IMR-90 (cell line): Measurements from ENCODE around the gene SSU72. TPM values are rescaled to one million over a fixed set of nuclear protein-coding genes. Genes with fewer than 3 reads are reported as not detected.
A peak's percentile ranks its signal among the peaks of the same experiment; 100 is the strongest.

Source experiments
- ATAC-seq: fragments of 200-7000 bp; cut with Tn5 transposase; 2 replicates; pipeline ENCODE4 v1.9.1; 2020; ENCODE audit warnings: low read depth, mild to moderate bottlenecking, moderate library complexity
- BruUV-seq: library from RNA; stranded (reverse); fragments of 400-500 nt; replicated peaks from 2 replicates; lab custom pipeline; 2021; lab: Mats Ljungman, UMichigan
- CTCF ChIA-PET: fragments of 300-600 bp; formaldehyde crosslinking; extraction: SDS; loops from one replicate; lab custom pipeline; 2021; ENCODE audit warnings: antibody characterized with exemption; lab: Yijun Ruan, JAX
- POLR2A ChIA-PET: fragments of 300-600 bp; sonication (Branson Sonifier 250); formaldehyde crosslinking; loops from one replicate; lab custom pipeline; 2022; ENCODE audit warnings: antibody characterized with exemption; ENCODE audit not compliant: unreplicated experiment; lab: Charles Lee
- DNase-seq: peaks from one replicate; pipeline ENCODE4 v3.0.0; 2013
- H2AFZ ChIP-seq: replicated peaks from 2 replicates; pipeline ENCODE3; 2013; ENCODE audit warnings: low read length, mild to moderate bottlenecking; ENCODE audit not compliant: poor library complexity
- H2AK5ac ChIP-seq: 2 replicates; pipeline ENCODE4 v1.6.1; 2013; ENCODE audit warnings: low read depth, low read length, inconsistent platforms
- H2AK9ac ChIP-seq: replicated peaks from 2 replicates; pipeline ENCODE3; 2013; ENCODE audit warnings: mild to moderate bottlenecking, low read depth, low read length, moderate library complexity; ENCODE audit not compliant: poor library complexity
- H2BK120ac ChIP-seq: 2 replicates; pipeline ENCODE4 v1.6.1; 2013; ENCODE audit warnings: low read depth, low read length, inconsistent platforms
- H2BK15ac ChIP-seq: 3 replicates; pipeline ENCODE4 v1.6.1; 2013; ENCODE audit warnings: low read depth, low read length, inconsistent platforms
- H2BK20ac ChIP-seq: 2 replicates; pipeline ENCODE4 v1.6.1; 2013; ENCODE audit warnings: low read depth, mild to moderate bottlenecking, inconsistent platforms, low read length, moderate library complexity
- H2BK5ac ChIP-seq: 2 replicates; pipeline ENCODE4 v1.6.1; 2013; ENCODE audit warnings: mild to moderate bottlenecking, low read depth, low read length, inconsistent platforms; ENCODE audit not compliant: poor library complexity, severe bottlenecking
- H3K14ac ChIP-seq: replicated peaks from 2 replicates; pipeline ENCODE4 v1.6.1; 2013; ENCODE audit warnings: low read depth, low read length, inconsistent platforms
- H3K18ac ChIP-seq: 2 replicates; pipeline ENCODE4 v1.6.1; 2013; ENCODE audit warnings: low read depth, low read length, control low read depth
- H3K23ac ChIP-seq: 2 replicates; pipeline ENCODE4 v1.6.1; 2013; ENCODE audit warnings: low read depth, low read length, inconsistent platforms
- H3K27ac ChIP-seq: 2 replicates; pipeline ENCODE4 v1.5.1; 2013; ENCODE audit warnings: mild to moderate bottlenecking, control low read depth, low read length; ENCODE audit not compliant: insufficient read depth
- H3K27me3 ChIP-seq: 2 replicates; pipeline ENCODE4 v1.6.1; 2013; ENCODE audit warnings: low read length; ENCODE audit not compliant: control insufficient read depth, insufficient read depth
- H3K36me3 ChIP-seq: 2 replicates; pipeline ENCODE4 v1.6.1; 2013; ENCODE audit warnings: low read length, mixed read lengths; ENCODE audit not compliant: control insufficient read depth, insufficient read depth
- H3K4ac ChIP-seq: 2 replicates; pipeline ENCODE4 v1.6.1; 2013; ENCODE audit warnings: low read depth, low read length, inconsistent platforms
- H3K4me1 ChIP-seq: 2 replicates; pipeline ENCODE4 v1.6.1; 2013; ENCODE audit warnings: low read length, mixed read lengths; ENCODE audit not compliant: control insufficient read depth, insufficient read depth
- H3K4me2 ChIP-seq: 2 replicates; pipeline ENCODE4 v1.6.1; 2013; ENCODE audit warnings: low read depth, mild to moderate bottlenecking, control low read depth, low read length, moderate library complexity
- H3K4me3 ChIP-seq: 2 replicates; pipeline ENCODE4 v1.5.1; 2013; ENCODE audit warnings: low read depth, mild to moderate bottlenecking, control low read depth, low read length, moderate library complexity; ENCODE audit not compliant: insufficient read depth
- H3K56ac ChIP-seq: 2 replicates; pipeline ENCODE4 v1.6.1; 2013; ENCODE audit warnings: low read length, inconsistent platforms; ENCODE audit not compliant: insufficient read depth; ENCODE audit errors: extremely low read depth
- H3K79me1 ChIP-seq, 2 experiments: 2 replicates each; pipeline ENCODE4 v1.6.1; 2013; ENCODE audit warnings: low read length in 2 of 2, inconsistent platforms in 1 of 2, low read depth in 1 of 2
- H3K9ac ChIP-seq: 2 replicates; pipeline ENCODE4 v1.6.1; 2013; ENCODE audit warnings: low read depth, low read length, control low read depth
- H3K9me1 ChIP-seq: 2 replicates; pipeline ENCODE4 v1.6.1; 2013; ENCODE audit warnings: low read length, inconsistent platforms; ENCODE audit not compliant: insufficient read depth
- H3K9me3 ChIP-seq: 2 replicates; pipeline ENCODE4 v1.6.1; 2013; ENCODE audit warnings: low read length; ENCODE audit not compliant: control insufficient read depth, insufficient read depth
- H4K20me1 ChIP-seq: 2 replicates; pipeline ENCODE4 v1.6.1; 2013; ENCODE audit warnings: low read length, inconsistent platforms; ENCODE audit not compliant: insufficient read depth
- H4K5ac ChIP-seq: 2 replicates; pipeline ENCODE4 v1.6.1; 2013; ENCODE audit warnings: mild to moderate bottlenecking, low read depth, low read length, control low read depth
- H4K8ac ChIP-seq, 2 experiments: 2 replicates each; pipeline ENCODE4 v1.6.1; 2013; ENCODE audit warnings: low read depth in 2 of 2, low read length in 2 of 2, control low read depth in 1 of 2, inconsistent platforms in 1 of 2
- H4K91ac ChIP-seq: 2 replicates; pipeline ENCODE4 v1.6.1; 2013; ENCODE audit warnings: low read depth, low read length, inconsistent platforms; ENCODE audit not compliant: insufficient read depth
- BHLHE40 ChIP-seq: fragments of 150-350 bp; IDR thresholded peaks from 2 replicates; pipeline ENCODE4 v1.6.1; 2016; ENCODE audit warnings: mild to moderate bottlenecking, low read depth, low read length
- CHD1 ChIP-seq: IDR thresholded peaks from 2 replicates; pipeline ENCODE4 v1.6.1; 2012; ENCODE audit warnings: low read depth, low read length, improper control_type of control experiment
- CTCF ChIP-seq: conservative IDR thresholded peaks from 2 replicates; pipeline ENCODE4 v1.5.1; 2012; ENCODE audit warnings: mild to moderate bottlenecking, low read depth, low read length, improper control_type of control experiment
- ELK1 ChIP-seq: fragments of 150-350 bp; IDR thresholded peaks from 2 replicates; pipeline ENCODE4 v1.6.1; 2016; ENCODE audit warnings: low read depth, mild to moderate bottlenecking, low read length, moderate library complexity, borderline replicate concordance
- FOS ChIP-seq: fragments of 150-350 bp; IDR thresholded peaks from 2 replicates; pipeline ENCODE4 v1.6.1; 2016; ENCODE audit warnings: low read depth, low read length
- MAFK ChIP-seq: IDR thresholded peaks from 2 replicates; pipeline ENCODE4 v1.6.1; 2012; ENCODE audit warnings: low read depth, low read length, improper control_type of control experiment
- MAZ ChIP-seq: IDR thresholded peaks from 2 replicates; pipeline ENCODE4 v1.6.1; 2012; ENCODE audit warnings: low read depth, mild to moderate bottlenecking, low read length, improper control_type of control experiment, moderate library complexity, borderline replicate concordance
- MXI1 ChIP-seq: IDR thresholded peaks from 2 replicates; pipeline ENCODE4 v1.6.1; 2012; ENCODE audit warnings: low read depth, mild to moderate bottlenecking, low read length, moderate library complexity, borderline replicate concordance
- POLR2A ChIP-seq: IDR thresholded peaks from 2 replicates; pipeline ENCODE4 v1.6.1; 2012; ENCODE audit warnings: mild to moderate bottlenecking, low read depth, low read length
- RAD21 ChIP-seq: IDR thresholded peaks from 2 replicates; pipeline ENCODE4 v1.6.1; 2012; ENCODE audit warnings: low read length, improper control_type of control experiment
- RCOR1 ChIP-seq: IDR thresholded peaks from 2 replicates; pipeline ENCODE4 v1.6.1; 2012; ENCODE audit warnings: mild to moderate bottlenecking, low read length, improper control_type of control experiment; ENCODE audit not compliant: insufficient replicate concordance
- RFX5 ChIP-seq: IDR thresholded peaks from 2 replicates; pipeline ENCODE4 v1.8.0; 2012; ENCODE audit warnings: low read depth, mild to moderate bottlenecking, low read length, moderate library complexity
- SMC3 ChIP-seq: fragments of 150-350 bp; IDR thresholded peaks from 2 replicates; pipeline ENCODE4 v1.6.1; 2016; ENCODE audit warnings: low read depth, mild to moderate bottlenecking, antibody characterized with exemption, low read length, moderate library complexity
- USF2 ChIP-seq: fragments of 150-350 bp; IDR thresholded peaks from 2 replicates; pipeline ENCODE4 v1.6.1; 2017; ENCODE audit warnings: mild to moderate bottlenecking, antibody characterized with exemption, low read length, low read depth
- WGBS, 2 experiments: methylation state at CpG; one replicate each; pipeline versions ENCODE4 v1.1.5 to v1.1.7; 2013; ENCODE audit warnings: missing lambda C conversion rate in 2 of 2; ENCODE audit not compliant: insufficient read length in 1 of 2; ENCODE audit errors: extremely low coverage in 2 of 2; 5-methylcytosine and 5-hydroxymethylcytosine counted together
- dilution Hi-C: fragments of 300-500 bp; cut with HindIII; formaldehyde crosslinking; loops from one replicate; pipeline ENCODE4 v1.14.3; 2018; ENCODE audit warnings: low sequenced_read_pairs; ENCODE audit not compliant: unreplicated experiment
- in situ Hi-C: fragments of 300-500 bp; cut with MboI; formaldehyde crosslinking; loops from 3 replicates; pipeline ENCODE4 v1.14.3; 2019; ENCODE audit warnings: low sequenced_read_pairs, inconsistent platforms, mixed read lengths
- intact Hi-C: fragments of 100-400 bp; cut with micrococcal nuclease; formaldehyde crosslinking; loops from 2 replicates; pipeline ENCODE4 v1.10.0; 2022
- polyA plus RNA-seq, 3 experiments: library from polyadenylated mRNA; depleted of rRNA; stranded (reverse); fragments of >200 nt; gene quantifications; 2 replicates each; pipeline ENCODE4 v1.2.3, GENCODE V29; 2012; ENCODE audit warnings: low replicate concordance in 1 of 3
- total RNA-seq: library from RNA; depleted of rRNA; stranded (reverse); fragments of >200 nt; gene quantifications from 2 replicates; pipeline ENCODE4 v1.2.3, GENCODE V29; 2012

Gene SSU72
- total and polyA plus RNA-seq, 2 of the 4 experiments (the other 2 are of a cell fraction), result 33.7 to 88.4 TPM

- in situ Hi-C loops, result no loop called here
- peak within 1 kb of the TSS; percentile 80 for H3K56ac ChIP-seq
- H3K9me1 ChIP-seq, result 0 out of 2 replicates have a peak, but pooled peaks cover 4% of the 10 kb centered on the region
- H2AK9ac ChIP-seq, result peak within 1 kb of the TSS; percentile 95
- H2BK5ac ChIP-seq, result peak within 1 kb of the TSS; percentile 95
- ChIA-PET POLR2A (no interaction called here), CTCF (no interaction called here)
- peaks cover 4% of the 10 kb centered on the region for H3K36me3 ChIP-seq
- peak within 1 kb of the TSS; percentile 57; the same call in 1 of the 2 replicates for H3K18ac ChIP-seq
- H3K27ac ChIP-seq, result peak within 1 kb of the TSS; percentile 96
- ATAC-seq (peak; percentile 94), DNase-seq (peak; percentile 97)
- intact Hi-C loops, result no loop called here
- H2AFZ ChIP-seq, result peak within 1 kb of the TSS; percentile 100
- peaks cover 10 to 20% of the 10 kb centered on the region in 2 experiments for H3K79me1 ChIP-seq
- H2AK5ac ChIP-seq, result peak within 1 kb of the TSS; percentile 95
- peaks cover 4% of the 10 kb centered on the region; the same call in 1 of the 2 replicates for H4K20me1 ChIP-seq
- WGBS, 2 experiments, result 0% methylated on average over 67 of the region's 99 CpGs; no CpG with 5 or more reads in 1 of the 2 experiments
- peak within 1 kb of the TSS; percentile 94 for H3K4me2 ChIP-seq
- no peaks in the 10 kb centered on the region for H3K9me3 ChIP-seq
- H3K23ac ChIP-seq, result peak within 1 kb of the TSS; percentile 91
- peak within 1 kb of the TSS; percentile 93 for H3K4ac ChIP-seq
- peak within 1 kb of the TSS; percentile 91 for H3K9ac ChIP-seq
- H3K27me3 ChIP-seq, result no peaks in the 10 kb centered on the region
- dilution Hi-C loops, result no loop called here
- no TSS peak for BruUV-seq
- H4K91ac ChIP-seq, result peak within 1 kb of the TSS; percentile 92
- peak within 1 kb of the TSS; percentile 78 to 97 for H4K8ac ChIP-seq
- H3K4me1 ChIP-seq, result peaks cover 3% of the 10 kb centered on the region; the same call in 1 of the 2 replicates
- no peak within 1 kb of the TSS; the same call in 2 of the 3 replicates for H2BK15ac ChIP-seq
- peak within 1 kb of the TSS; percentile 89 for H3K4me3 ChIP-seq
- H2BK20ac ChIP-seq, result no peak within 1 kb of the TSS
- H4K5ac ChIP-seq, result peak within 1 kb of the TSS; percentile 95
- peak within 1 kb of the TSS; percentile 85 for H3K14ac ChIP-seq
- H2BK120ac ChIP-seq, result peak within 1 kb of the TSS; percentile 47; the same call in 1 of the 2 replicates
- TF ChIP-seq SMC3 (no peak), FOS (no peak), RFX5 (no peak), CTCF (no peak), POLR2A (peak; percentile 86), RCOR1 (peak; percentile 1), ELK1 (no peak), MXI1 (peak; percentile 86; the same call in 1 of the 2 replicates), MAFK (no peak), BHLHE40 (no peak), CHD1 (no peak), MAZ (peak; percentile 79; the same call in 1 of the 2 replicates), USF2 (0 out of 2 replicates have a peak, but pooled peaks have one; percentile 17), RAD21 (no peak)
These were observed 63.0 kb downstream of the SSU72 start, which contains the start of gene ATAD3A for GRCh38 chr1:1511533-1512285. ATAD3A (plus strand) TSS chr1:1512162; CDS start chr1:1512269, 107 bp downstream.
